GM13977 (cell line): ENCODE measurements around the gene NRIP2.

ENCODE experiments used
- DNase-seq: peaks from one replicate; pipeline ENCODE4 v3.0.0; 2012; ENCODE audit warnings: low spot score
- in situ Hi-C: fragments of 300-500 bp; cut with MboI; formaldehyde crosslinking; loops from one replicate; pipeline ENCODE4 v1.12.0; 2022; ENCODE audit warnings: low sequenced_read_pairs, low pct_unique_long_range_greater_than_20kb, mixed read lengths, inconsistent platforms; ENCODE audit not compliant: unreplicated experiment
- TF ChIP-seq, protein P1 (sequence below): IDR thresholded peaks from 2 replicates; pipeline ENCODE4 v1.5.1; 2012; ENCODE audit warnings: mild to moderate bottlenecking, control low read depth; ENCODE audit not compliant: insufficient read depth; ENCODE audit errors: extremely low read depth, missing control alignments

Gene NRIP2

DNA sequence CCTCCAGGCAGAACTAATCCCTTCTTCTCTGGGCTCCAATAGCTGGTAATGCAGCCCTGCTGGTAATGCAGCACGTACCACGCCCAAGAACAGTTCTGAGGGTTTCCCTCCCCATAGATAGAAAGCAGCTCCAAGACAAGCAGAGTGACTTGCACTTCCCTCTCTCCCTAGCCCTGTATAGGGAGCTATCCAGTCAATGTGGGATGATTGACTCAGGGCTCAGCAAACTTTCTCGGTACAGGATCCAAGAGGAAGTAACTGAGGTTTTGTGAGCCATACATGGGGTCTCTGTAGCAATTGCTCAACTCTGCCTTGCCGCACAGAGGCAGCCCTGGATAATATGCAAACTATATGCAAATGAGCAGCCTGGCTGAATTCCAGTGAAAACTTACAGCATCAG, 55.6 kb downstream of the NRIP2 start:
- in situ Hi-C loops: no loop called here
- no peak for DNase-seq
- TF ChIP-seq, protein P1, sequence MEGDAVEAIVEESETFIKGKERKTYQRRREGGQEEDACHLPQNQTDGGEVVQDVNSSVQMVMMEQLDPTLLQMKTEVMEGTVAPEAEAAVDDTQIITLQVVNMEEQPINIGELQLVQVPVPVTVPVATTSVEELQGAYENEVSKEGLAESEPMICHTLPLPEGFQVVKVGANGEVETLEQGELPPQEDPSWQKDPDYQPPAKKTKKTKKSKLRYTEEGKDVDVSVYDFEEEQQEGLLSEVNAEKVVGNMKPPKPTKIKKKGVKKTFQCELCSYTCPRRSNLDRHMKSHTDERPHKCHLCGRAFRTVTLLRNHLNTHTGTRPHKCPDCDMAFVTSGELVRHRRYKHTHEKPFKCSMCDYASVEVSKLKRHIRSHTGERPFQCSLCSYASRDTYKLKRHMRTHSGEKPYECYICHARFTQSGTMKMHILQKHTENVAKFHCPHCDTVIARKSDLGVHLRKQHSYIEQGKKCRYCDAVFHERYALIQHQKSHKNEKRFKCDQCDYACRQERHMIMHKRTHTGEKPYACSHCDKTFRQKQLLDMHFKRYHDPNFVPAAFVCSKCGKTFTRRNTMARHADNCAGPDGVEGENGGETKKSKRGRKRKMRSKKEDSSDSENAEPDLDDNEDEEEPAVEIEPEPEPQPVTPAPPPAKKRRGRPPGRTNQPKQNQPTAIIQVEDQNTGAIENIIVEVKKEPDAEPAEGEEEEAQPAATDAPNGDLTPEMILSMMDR: no peak

DNA sequence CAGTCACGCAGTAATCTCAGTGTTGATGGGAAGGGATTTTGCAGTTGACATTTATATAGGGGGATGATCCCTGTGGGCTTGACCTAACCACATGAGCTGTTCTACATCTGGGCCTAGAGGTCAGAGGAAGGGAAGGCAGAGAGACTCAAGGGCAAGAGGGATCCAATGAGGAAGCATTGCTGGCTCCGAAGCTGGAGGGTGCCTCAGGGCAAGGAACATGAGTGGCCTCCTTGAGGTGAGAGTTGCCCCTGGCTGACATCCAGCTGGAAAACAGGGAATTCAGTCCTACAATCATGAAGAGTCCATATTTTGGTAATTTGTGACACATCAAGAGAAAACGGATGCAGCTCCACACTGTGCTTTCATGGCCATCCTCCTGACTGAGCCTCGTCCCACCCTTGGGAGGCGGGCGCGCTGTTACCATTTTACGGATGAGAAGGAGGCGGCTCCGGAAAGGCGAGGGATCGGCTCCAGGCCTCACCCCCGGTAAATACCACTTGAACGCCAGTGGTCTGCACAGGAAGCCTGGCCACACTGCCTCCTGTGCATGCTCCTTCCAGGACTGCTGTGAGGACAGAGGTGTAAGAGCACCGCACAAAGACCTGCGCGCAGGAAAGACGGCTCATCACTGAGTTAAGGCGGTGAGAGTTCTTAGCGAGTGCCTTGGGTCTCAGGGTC, 58.6 kb downstream of the NRIP2 start:
- in situ Hi-C loops: no loop called here
- no peak for DNase-seq
- TF ChIP-seq, protein P1: no peak

DNA sequence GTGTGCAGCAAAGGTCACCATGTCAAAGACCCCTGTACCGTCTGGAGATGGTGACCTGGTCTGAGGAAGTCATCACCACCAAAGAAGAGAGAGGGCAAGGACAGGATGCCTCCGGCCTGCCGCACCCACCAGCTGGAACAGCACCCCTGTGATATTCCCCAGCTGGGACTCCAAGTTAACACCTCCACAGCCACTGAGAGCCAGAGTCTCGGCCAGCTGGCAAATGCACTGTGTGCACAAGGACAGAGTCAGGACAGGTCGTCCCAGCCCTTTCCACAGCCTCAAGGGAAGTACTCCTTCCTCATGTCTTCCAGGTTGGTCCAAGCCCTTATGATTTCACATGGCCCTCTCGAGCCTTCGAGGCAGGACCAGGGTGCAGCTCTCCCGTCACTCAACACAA, 59.4 kb downstream of the NRIP2 start:
- TF ChIP-seq, protein P1: no peak
- no peak for DNase-seq
- in situ Hi-C loops: no loop called here
